ENCODE results near the gene AAMP.
A peak's percentile ranks its signal among the peaks of the same experiment; 100 is the strongest.

GRCh38 chr2:218286570-218287459, 16.9 kb upstream of the AAMP start:
- peak; percentile 85 for TF ChIP-seq POLR2A (IDR thresholded peaks at IDR 0.05; ENCODE audit: low read length)
- TF ChIP-seq GATA1 (IDR thresholded peaks at IDR 0.05; ENCODE audit: low read depth, low read length), result peak; percentile 63

All from erythroblast (primary cell).